HepG2 (cell line): ENCODE data around the gene NNAT. TPM values are rescaled to one million over a fixed set of nuclear protein-coding genes. Genes with fewer than 3 reads are reported as not detected.

Experiments
- RFX1 ChIP-seq: fragments of 450-650 bp; IDR thresholded peaks from 2 replicates; pipeline ENCODE4 v1.6.1; 2017
- RXRA ChIP-seq: sonication (generic); formaldehyde crosslinking; IDR thresholded peaks from 2 replicates; pipeline ENCODE4 v1.5.1; 2020; ENCODE audit warnings: missing genetic modification reagents
- STAT5B ChIP-seq: sonication (generic); formaldehyde crosslinking; IDR thresholded peaks from 2 replicates; pipeline ENCODE4 v1.4.0; 2020; ENCODE audit warnings: missing genetic modification reagents
- ZC3H13 ChIP-seq: sonication (generic); formaldehyde crosslinking; IDR thresholded peaks from 2 replicates; pipeline ENCODE4 v1.8.1; 2023; ENCODE audit warnings: mild to moderate bottlenecking, missing genetic modification reagents, moderate library complexity
- ZNF317 ChIP-seq: sonication (generic); formaldehyde crosslinking; IDR thresholded peaks from 2 replicates; pipeline ENCODE4 v1.5.0; 2020; ENCODE audit warnings: mild to moderate bottlenecking, missing genetic modification reagents
- ZNF333 ChIP-seq: sonication (generic); formaldehyde crosslinking; IDR thresholded peaks from 2 replicates; pipeline ENCODE4 v1.4.0; 2020; ENCODE audit warnings: mild to moderate bottlenecking, missing genetic modification reagents, borderline replicate concordance
- ZNF34 ChIP-seq: sonication (generic); formaldehyde crosslinking; IDR thresholded peaks from 2 replicates; pipeline ENCODE4 v1.4.0; 2020; ENCODE audit warnings: mild to moderate bottlenecking, missing genetic modification reagents, borderline replicate concordance
- ZNF597 ChIP-seq: sonication (generic); formaldehyde crosslinking; IDR thresholded peaks from 2 replicates; pipeline ENCODE4 v1.5.0; 2020; ENCODE audit warnings: missing genetic modification reagents
- ZNF7 ChIP-seq: IDR thresholded peaks from 2 replicates; pipeline ENCODE4 v1.6.1; 2016; ENCODE audit warnings: missing biosample characterization, missing genetic modification reagents
- ZNF737 ChIP-seq: sonication (generic); formaldehyde crosslinking; IDR thresholded peaks from 2 replicates; pipeline ENCODE4 v1.5.0; 2020; ENCODE audit warnings: missing genetic modification reagents, mild to moderate bottlenecking, borderline replicate concordance
- ZNF773 ChIP-seq: sonication (generic); formaldehyde crosslinking; IDR thresholded peaks from 2 replicates; pipeline ENCODE4 v1.4.0; 2020; ENCODE audit warnings: missing genetic modification reagents, borderline replicate concordance
- polyA plus RNA-seq, 8 experiments: library from polyadenylated mRNA; depleted of rRNA in 3 of 8; stranded (reverse) in 7 of 8; unstranded in 1 of 8; fragments of >200 nt; fragmentation: Illumina TruSeq in 4 of 8; extraction: Trizol in 4 of 8; gene quantifications; 2 replicates each; pipeline versions ENCODE4 v1.2.1 to v1.2.3, GENCODE V29; 2011 to 2016; ENCODE audit warnings: low read depth in 4 of 8, missing spikeins in 1 of 8, mixed read lengths in 1 of 8; ENCODE audit not compliant: insufficient read depth in 1 of 8
- total RNA-seq, 5 experiments: library from RNA; depleted of rRNA; stranded (reverse); fragments of >200 nt; fragmentation: Illumina TruSeq; extraction: Trizol; gene quantifications; 2 replicates each; pipeline ENCODE4 v1.2.3, GENCODE V29; 2016; ENCODE audit warnings: low read depth in 1 of 5
- TF ChIP-seq, protein P1 (sequence below): sonication (generic); formaldehyde crosslinking; IDR thresholded peaks from 2 replicates; pipeline ENCODE4 v1.5.0; 2020; ENCODE audit warnings: mild to moderate bottlenecking, missing genetic modification reagents, borderline replicate concordance

Gene NNAT
- total and polyA plus RNA-seq, 2 of the 13 experiments (the other 11 are each of a cell fraction or from before 2014, with no cell fraction given), result not detected

- TF ChIP-seq RFX1 (no peak), STAT5B (CRISPR knock-in tag) (no peak), RXRA (CRISPR knock-in tag) (no peak), ZNF597 (CRISPR knock-in tag) (no peak), ZC3H13 (CRISPR knock-in tag) (no peak), ZNF773 (CRISPR knock-in tag) (no peak), ZNF7 (CRISPR knock-in tag) (no peak), ZNF333 (CRISPR knock-in tag) (peak; percentile 67; the same call in 1 of the 2 replicates), ZNF34 (CRISPR knock-in tag) (no peak), ZNF317 (CRISPR knock-in tag) (peak; percentile 57; the same call in 1 of the 2 replicates), ZNF737 (CRISPR knock-in tag) (no peak)
- TF ChIP-seq, protein P1, sequence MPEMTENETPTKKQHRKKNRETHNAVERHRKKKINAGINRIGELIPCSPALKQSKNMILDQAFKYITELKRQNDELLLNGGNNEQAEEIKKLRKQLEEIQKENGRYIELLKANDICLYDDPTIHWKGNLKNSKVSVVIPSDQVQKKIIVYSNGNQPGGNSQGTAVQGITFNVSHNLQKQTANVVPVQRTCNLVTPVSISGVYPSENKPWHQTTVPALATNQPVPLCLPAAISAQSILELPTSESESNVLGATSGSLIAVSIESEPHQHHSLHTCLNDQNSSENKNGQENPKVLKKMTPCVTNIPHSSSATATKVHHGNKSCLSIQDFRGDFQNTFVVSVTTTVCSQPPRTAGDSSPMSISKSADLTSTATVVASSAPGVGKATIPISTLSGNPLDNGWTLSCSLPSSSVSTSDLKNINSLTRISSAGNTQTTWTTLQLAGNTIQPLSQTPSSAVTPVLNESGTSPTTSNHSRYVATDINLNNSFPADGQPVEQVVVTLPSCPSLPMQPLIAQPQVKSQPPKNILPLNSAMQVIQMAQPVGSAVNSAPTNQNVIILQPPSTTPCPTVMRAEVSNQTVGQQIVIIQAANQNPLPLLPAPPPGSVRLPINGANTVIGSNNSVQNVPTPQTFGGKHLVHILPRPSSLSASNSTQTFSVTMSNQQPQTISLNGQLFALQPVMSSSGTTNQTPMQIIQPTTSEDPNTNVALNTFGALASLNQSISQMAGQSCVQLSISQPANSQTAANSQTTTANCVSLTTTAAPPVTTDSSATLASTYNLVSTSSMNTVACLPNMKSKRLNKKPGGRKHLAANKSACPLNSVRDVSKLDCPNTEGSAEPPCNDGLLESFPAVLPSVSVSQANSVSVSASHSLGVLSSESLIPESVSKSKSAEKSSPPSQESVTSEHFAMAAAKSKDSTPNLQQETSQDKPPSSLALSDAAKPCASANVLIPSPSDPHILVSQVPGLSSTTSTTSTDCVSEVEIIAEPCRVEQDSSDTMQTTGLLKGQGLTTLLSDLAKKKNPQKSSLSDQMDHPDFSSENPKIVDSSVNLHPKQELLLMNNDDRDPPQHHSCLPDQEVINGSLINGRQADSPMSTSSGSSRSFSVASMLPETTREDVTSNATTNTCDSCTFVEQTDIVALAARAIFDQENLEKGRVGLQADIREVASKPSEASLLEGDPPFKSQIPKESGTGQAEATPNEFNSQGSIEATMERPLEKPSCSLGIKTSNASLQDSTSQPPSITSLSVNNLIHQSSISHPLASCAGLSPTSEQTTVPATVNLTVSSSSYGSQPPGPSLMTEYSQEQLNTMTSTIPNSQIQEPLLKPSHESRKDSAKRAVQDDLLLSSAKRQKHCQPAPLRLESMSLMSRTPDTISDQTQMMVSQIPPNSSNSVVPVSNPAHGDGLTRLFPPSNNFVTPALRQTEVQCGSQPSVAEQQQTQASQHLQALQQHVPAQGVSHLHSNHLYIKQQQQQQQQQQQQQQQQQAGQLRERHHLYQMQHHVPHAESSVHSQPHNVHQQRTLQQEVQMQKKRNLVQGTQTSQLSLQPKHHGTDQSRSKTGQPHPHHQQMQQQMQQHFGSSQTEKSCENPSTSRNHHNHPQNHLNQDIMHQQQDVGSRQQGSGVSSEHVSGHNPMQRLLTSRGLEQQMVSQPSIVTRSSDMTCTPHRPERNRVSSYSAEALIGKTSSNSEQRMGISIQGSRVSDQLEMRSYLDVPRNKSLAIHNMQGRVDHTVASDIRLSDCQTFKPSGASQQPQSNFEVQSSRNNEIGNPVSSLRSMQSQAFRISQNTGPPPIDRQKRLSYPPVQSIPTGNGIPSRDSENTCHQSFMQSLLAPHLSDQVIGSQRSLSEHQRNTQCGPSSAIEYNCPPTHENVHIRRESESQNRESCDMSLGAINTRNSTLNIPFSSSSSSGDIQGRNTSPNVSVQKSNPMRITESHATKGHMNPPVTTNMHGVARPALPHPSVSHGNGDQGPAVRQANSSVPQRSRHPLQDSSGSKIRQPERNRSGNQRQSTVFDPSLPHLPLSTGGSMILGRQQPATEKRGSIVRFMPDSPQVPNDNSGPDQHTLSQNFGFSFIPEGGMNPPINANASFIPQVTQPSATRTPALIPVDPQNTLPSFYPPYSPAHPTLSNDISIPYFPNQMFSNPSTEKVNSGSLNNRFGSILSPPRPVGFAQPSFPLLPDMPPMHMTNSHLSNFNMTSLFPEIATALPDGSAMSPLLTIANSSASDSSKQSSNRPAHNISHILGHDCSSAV (CRISPR knock-in tag), result 0 out of 2 replicates have a peak, but pooled peaks have one; percentile 62
These were observed 43.5 kb downstream of the NNAT start (continued) for GRCh38 chr20:37564388-37565133.
